Heart right ventricle (tissue), 16 donors: ENCODE measurements around the gene TNFAIP8. TPM values are rescaled to one million over a fixed set of nuclear protein-coding genes. Genes with fewer than 3 reads are reported as not detected.

Source experiments
- ATAC-seq, 8 donors: fragments of 200-7000 bp; cut with Tn5 transposase; one replicate each; pipeline ENCODE4 v1.9.1; 2020; ENCODE audit warnings: mild to moderate bottlenecking in 8 of 8, moderate library complexity in 8 of 8, moderate number of reproducible peaks in 1 of 8
- DNase-seq, 2 donors: peaks; one replicate each; pipeline ENCODE4 v3.0.0-alpha.2; 2020
- H3K27ac ChIP-seq, 10 donors: fragments of 200-600 bp; sonication (generic) in 2 of 10; one replicate each; pipeline versions ENCODE4 v1.5.0 to v1.8.0; 2020 to 2022; ENCODE audit warnings: mild to moderate bottlenecking in 3 of 10
- H3K27me3 ChIP-seq, 7 donors: fragments of 200-600 bp; one replicate each; pipeline ENCODE4 v1.8.0; 2021 to 2022; ENCODE audit warnings: mild to moderate bottlenecking in 2 of 7
- H3K36me3 ChIP-seq, 9 donors: fragments of 200-600 bp; sonication (generic) in 1 of 9; one replicate each; pipeline versions ENCODE4 v1.5.0 to v1.8.0; 2020 to 2022; ENCODE audit warnings: mild to moderate bottlenecking in 2 of 9
- H3K4me1 ChIP-seq, 9 donors: fragments of 200-600 bp; sonication (generic) in 1 of 9; one replicate each; pipeline versions ENCODE4 v1.5.0 to v1.8.0; 2020 to 2022; ENCODE audit warnings: mild to moderate bottlenecking in 4 of 9
- H3K4me3 ChIP-seq, 10 donors: fragments of 200-600 bp; sonication (generic) in 2 of 10; one replicate each; pipeline versions ENCODE4 v1.5.0 to v1.8.0; 2020 to 2022; ENCODE audit warnings: mild to moderate bottlenecking in 7 of 10, moderate library complexity in 2 of 10
- H3K9me3 ChIP-seq, 11 donors: fragments of 200-600 bp in 10 of 11; sonication (generic) in 2 of 11; one replicate each; pipeline versions ENCODE4 v1.5.0 to v1.8.0; 2013 to 2022; ENCODE audit warnings: mild to moderate bottlenecking in 2 of 11, control low read depth in 1 of 11, moderate library complexity in 1 of 11
- WGBS, 2 donors: extraction: QIAGEN DNeasy Blood & Tissue Kit; methylation state at CpG; one replicate each; pipeline ENCODE4 v1.1.7; 2013; ENCODE audit warnings: inconsistent platforms in 1 of 2; 5-methylcytosine and 5-hydroxymethylcytosine counted together
- intact Hi-C, 10 donors: fragments of 100-400 bp; cut with DNase I; formaldehyde crosslinking; loops; one replicate each; pipeline versions ENCODE4 v1.11.1 to v1.14.2; 2022
- polyA plus RNA-seq, 2 donors: library from polyadenylated mRNA; stranded (reverse); fragments of 200-250 nt; gene quantifications; one replicate each; pipeline ENCODE4 v1.2.3, GENCODE V29; 2013
- total RNA-seq, 10 donors: library from RNA; stranded (reverse); fragmentation: NEBNext Ultra II Directional in 3 of 10; extraction: Animal tissue kit (Norgen Biotek cat#: 25700) in 3 of 10; gene quantifications; one replicate each; pipeline versions ENCODE4 v1.2.1 to v1.2.4, GENCODE V29; 2021 to 2023
- TF ChIP-seq, protein P1 (sequence below), 9 donors: fragments of 200-600 bp; sonication (generic) in 2 of 9; IDR thresholded peaks; one replicate each; pipeline versions ENCODE4 v1.5.0 to v1.8.0; 2021 to 2022; ENCODE audit warnings: antibody characterized with exemption in 9 of 9, mild to moderate bottlenecking in 5 of 9, moderate library complexity in 1 of 9
- donor health status: Arrhythmogenic right ventricular cardiomyopathy.
- donor health status: ischemic (EF 13 %, LVEDD 7.1; RV severe dilation, severe dysfunction).
- donor health status: healthy with polysubstance abuse.
- donor health status: DM: no; HTN: yes; CAD: no.
- donor health status: DM: no; HTN: no; CAD: no.
- donor health status: ischemic (EF 25% LVEDD 6.9; RV normal size, moderate dysfunction).
- donor health status: ischemic (EF 25% LVEDD 5.7; RV mildly dilated, moderate dysfunction).
- donor health status: healthy.
- donor health status: DM: yes; HTN: yes; CAD: no.
- donor health status: Ischemic cardiomyopathy.
- donor health status: ischemic (EF 35%, LVEDD 5.7; RV mildly dilated, moderate dysfunction).
- donor health status: nonischemic (EF 11% LVEDD 7.7; RV severe dilation, severe dysfunction).
- donor health status: DM: yes; HTN: yes; CAD: no.
- donor health status: PGD.
- donor health status: ischemic (EF 29% LVEDD 5.4; RV normal size, mild dysfunction).
- donor health status: nonischemic (EF 23%, LVEDD 6.1; RV moderate dilation, normal function).

TNFAIP8 gene
- total and polyA plus RNA-seq, 12 donors: 3.3 to 30.8 (median 8.7) TPM

DNA sequence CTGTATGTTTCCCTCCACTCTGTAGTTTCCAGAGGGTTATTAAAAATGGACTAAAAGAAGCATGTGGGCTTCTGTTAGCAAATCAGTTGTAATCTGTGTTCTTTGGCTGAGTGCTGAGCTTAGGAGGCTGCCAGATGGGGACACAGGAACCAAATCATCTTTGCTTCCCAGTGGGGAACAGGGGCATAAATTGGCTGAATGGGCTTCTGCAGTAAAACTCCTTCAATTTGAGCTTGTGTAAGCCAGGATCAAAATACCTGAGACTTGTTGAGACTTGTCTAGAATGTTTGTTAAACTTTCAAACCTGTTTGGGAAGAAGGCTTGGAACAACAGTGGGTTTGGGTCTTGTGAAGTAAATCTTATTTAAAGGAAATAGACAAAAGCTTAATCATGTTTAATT lies 32.2 kb upstream of the TNFAIP8 start:
- peak overlapping the region in 5 of 10 donors; percentile 5 to 38 (median 26) for H3K4me3 ChIP-seq
- peak in 5 of 8 donors; percentile 22 to 64 (median 54) for ATAC-seq
- intact Hi-C loops: loop anchor here in 2 of 10 donors (5.0 kb wide), 1 partner anchor 56 kb away; no protein-coding TSS in a partner anchor
- TF ChIP-seq, protein P1, sequence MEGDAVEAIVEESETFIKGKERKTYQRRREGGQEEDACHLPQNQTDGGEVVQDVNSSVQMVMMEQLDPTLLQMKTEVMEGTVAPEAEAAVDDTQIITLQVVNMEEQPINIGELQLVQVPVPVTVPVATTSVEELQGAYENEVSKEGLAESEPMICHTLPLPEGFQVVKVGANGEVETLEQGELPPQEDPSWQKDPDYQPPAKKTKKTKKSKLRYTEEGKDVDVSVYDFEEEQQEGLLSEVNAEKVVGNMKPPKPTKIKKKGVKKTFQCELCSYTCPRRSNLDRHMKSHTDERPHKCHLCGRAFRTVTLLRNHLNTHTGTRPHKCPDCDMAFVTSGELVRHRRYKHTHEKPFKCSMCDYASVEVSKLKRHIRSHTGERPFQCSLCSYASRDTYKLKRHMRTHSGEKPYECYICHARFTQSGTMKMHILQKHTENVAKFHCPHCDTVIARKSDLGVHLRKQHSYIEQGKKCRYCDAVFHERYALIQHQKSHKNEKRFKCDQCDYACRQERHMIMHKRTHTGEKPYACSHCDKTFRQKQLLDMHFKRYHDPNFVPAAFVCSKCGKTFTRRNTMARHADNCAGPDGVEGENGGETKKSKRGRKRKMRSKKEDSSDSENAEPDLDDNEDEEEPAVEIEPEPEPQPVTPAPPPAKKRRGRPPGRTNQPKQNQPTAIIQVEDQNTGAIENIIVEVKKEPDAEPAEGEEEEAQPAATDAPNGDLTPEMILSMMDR (IDR thresholded peaks at IDR 0.05): no peak
- no peaks in the 10 kb centered on the region for H3K27me3 ChIP-seq
- peak overlapping the region in 9 of 10 donors; percentile 45 to 84 (median 67) for H3K27ac ChIP-seq
- H3K4me1 ChIP-seq: peaks cover 0 to 90% (median 14%) of the 10 kb centered on the region in 9 donors
- DNase-seq: no peak
- no peaks in the 10 kb centered on the region for H3K9me3 ChIP-seq
- no peaks in the 10 kb centered on the region for H3K36me3 ChIP-seq

DNA sequence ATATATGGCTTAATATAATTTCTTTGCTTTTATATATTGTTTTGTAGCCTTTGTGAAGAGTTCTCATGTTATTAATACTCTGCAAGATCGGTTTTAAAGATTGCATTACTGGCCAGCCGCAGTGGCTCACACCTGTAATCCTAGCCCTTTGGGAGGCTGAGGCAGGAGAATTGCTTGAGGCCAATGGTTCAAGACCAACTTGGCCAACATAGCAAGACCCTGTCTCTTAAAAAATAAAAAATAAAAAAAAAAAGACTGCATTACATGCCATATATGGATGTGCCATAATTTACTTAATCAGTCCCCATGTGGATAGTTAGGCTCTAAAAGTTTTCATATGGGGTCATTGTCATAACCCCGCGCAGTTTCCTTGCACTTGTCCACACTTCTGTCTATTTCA lies 31.0 kb upstream of the TNFAIP8 start:
- Histone ChIP-seq H3K27me3 (no peaks in the 10 kb centered on the region), H3K36me3 (no peaks in the 10 kb centered on the region), H3K27ac (peak overlapping the region in 5 of 10 donors; percentile 55 to 84 (median 67)), H3K9me3 (no peaks in the 10 kb centered on the region), H3K4me3 (peak overlapping the region in 4 of 10 donors; percentile 21 to 43 (median 36)), H3K4me1 (peaks cover 0 to 96% (median 14%) of the 10 kb centered on the region in 9 donors)
- no peak for ATAC-seq
- intact Hi-C loops: loop anchor here in 3 of 10 donors (5.0 kb wide), 1 partner anchor 58 kb away; no protein-coding TSS in a partner anchor
- TF ChIP-seq, protein P1 (IDR thresholded peaks at IDR 0.05): no peak
- WGBS, 2 donors: 95 to 98% methylated on average over 4 of the region's 4 CpGs
- no peak for DNase-seq

DNA sequence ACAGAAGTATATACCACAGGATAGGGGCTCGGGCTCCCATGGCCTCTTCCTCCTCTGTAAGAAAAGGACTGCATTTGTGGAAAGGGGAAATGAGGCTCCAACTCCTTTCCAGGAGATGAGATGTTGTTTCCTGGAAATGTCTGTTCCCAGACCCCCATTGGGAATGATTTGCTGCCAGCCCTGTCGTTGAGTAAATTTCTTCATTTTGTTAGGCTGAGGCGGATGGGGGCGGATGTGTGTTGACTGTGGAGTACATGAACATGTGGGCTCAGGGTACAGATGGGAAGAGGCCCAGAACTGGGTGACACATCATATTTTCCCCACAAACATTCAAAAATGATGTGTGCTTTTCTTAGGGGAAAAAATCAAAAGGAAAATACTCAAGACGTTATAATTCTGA lies 28.8 kb upstream of the TNFAIP8 start:
- no peak for ATAC-seq
- TF ChIP-seq, protein P1 (IDR thresholded peaks at IDR 0.05): no peak
- H3K9me3 ChIP-seq: no peaks in the 10 kb centered on the region
- H3K27ac ChIP-seq: peak overlapping the region in 1 of 10 donors; percentile 84
- H3K4me3 ChIP-seq: no peak overlapping the region
- no peaks in the 10 kb centered on the region for H3K36me3 ChIP-seq
- peaks cover 0 to 98% (median 14%) of the 10 kb centered on the region in 9 donors for H3K4me1 ChIP-seq
- no peak for DNase-seq
- WGBS, 2 donors: 73 to 78% methylated on average over 5 of the region's 5 CpGs
- H3K27me3 ChIP-seq: no peaks in the 10 kb centered on the region
- intact Hi-C loops: loop anchor here in 1 of 10 donors (5.0 kb wide), 1 partner anchor 60 kb away; no protein-coding TSS in a partner anchor

DNA sequence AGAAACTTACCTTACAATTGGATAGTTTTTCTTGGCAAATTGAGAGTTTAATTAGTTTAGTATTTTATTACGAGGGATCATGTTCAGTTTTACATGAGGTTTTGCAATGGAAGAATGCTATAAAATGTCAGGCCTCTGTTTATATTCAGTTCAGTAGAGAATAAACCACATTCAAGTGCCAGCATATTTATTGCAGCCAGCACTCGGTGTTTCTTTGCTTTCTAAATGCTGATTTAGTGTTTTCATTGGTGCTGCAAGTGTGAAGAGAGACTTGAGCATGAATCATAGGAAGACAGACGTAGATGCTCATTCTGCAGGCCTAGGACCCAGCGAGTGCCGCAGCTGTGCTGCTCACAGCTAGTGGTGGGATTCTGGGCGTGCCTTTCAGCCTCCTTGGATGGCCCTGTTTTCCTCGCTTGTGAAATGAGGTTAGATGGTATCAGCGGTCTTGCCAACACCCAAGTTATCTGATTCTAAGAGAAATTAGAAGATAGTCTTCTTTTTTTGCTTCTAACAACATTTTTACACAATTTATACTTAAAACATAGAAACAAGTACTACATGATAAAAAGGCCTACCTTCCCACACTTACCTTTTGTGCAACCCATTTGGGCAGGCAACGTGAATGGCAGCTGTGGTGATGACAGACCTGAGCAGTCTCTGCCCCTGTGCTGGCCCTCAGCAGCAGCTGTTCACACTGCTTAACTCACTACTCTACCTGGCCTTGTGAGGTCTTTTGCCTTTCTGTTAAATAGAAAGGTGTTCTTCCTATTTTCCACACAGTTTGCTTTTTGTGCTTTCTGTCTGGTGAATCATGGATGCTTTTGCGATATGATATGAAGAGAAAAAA lies 26.8 kb upstream of the TNFAIP8 start:
- DNase-seq: no peak
- no peak for ATAC-seq
- Histone ChIP-seq H3K27me3 (no peaks in the 10 kb centered on the region), H3K4me3 (no peak overlapping the region), H3K27ac (peak overlapping the region in 1 of 10 donors; percentile 84), H3K9me3 (no peaks in the 10 kb centered on the region), H3K36me3 (no peaks in the 10 kb centered on the region), H3K4me1 (peaks cover 0 to 98% (median 6%) of the 10 kb centered on the region in 9 donors)
- TF ChIP-seq, protein P1 (IDR thresholded peaks at IDR 0.05): no peak
- intact Hi-C loops: loop anchor here in 1 of 10 donors (5.0 kb wide), 1 partner anchor 62 kb away; no protein-coding TSS in a partner anchor
- 86 to 88% methylated on average over 10 of the region's 10 CpGs for WGBS, 2 donors
